ENCODE results near the gene TCF4. TPM values are rescaled to one million over a fixed set of nuclear protein-coding genes. Genes with fewer than 3 reads are reported as not detected.

Gene TCF4
- polyA plus RNA-seq, 1 experiment = 47.3 TPM

DNA sequence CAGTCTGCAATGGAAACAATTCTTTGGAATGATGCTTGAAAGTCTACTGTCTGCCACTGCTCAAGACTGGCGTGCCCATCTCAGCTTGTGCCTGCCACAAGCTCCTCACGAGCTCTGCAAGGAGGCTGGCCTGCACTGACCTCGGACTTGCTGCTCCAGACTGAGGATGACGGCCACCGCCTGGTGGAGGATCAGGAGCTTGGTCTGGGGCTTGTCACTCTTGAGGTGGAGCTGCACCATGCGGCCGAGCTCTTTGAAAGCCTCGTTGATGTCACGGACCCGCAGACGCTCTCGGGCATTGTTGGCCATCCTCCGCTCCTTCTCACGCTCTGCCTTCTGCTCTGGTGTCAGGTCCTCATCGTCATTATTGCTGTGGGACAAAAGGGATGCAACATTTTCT is 359.3 kb downstream of the TCF4 start:
- ChIA-PET CTCF (interaction anchor here (0.8 to 1.2 kb wide), 3 partner anchors 9 to 187 kb away, joined by 3 to 4 read pairs (median 4); no protein-coding TSS in a partner anchor), POLR2A (no interaction called here)
- TF ChIP-seq CTCF (IDR thresholded peaks at IDR 0.05; ENCODE audit: low read depth, low read length) = no peak

DNA sequence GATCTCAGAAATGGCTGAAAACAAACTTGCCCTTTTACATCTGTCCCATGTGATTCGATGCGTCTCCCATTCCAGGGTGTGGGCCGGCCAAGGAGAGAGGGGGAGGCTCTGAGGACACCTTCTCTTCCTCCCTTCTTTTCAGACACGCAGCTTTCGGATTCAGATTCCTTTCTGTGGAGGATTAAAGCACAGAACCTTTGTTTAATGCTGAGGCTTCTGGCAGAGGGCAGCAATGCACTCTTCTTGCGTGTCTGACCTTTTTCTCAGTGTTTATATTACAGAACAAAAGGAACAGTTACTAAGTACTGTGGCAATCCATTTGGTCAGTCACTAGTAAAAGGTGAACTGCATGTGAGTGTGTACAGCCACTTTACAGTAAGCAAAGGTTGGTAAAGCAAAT is 359.8 kb downstream of the TCF4 start:
- H3K27ac ChIP-seq (ENCODE audit: low read depth, low read length) = peak overlapping the region; percentile 69
- peak; percentile 34 for TF ChIP-seq CTCF (IDR thresholded peaks at IDR 0.05; ENCODE audit: low read depth, low read length)
- no peaks in the 10 kb centered on the region for H3K9me3 ChIP-seq (ENCODE audit: control insufficient read depth, insufficient read depth, low read length)
- DNase-seq (ENCODE audit: low read depth, low spot score) = peak; percentile 16
- ChIA-PET CTCF (interaction anchor here (0.5 to 1.2 kb wide), 4 partner anchors 9 to 187 kb away, joined by 3 to 5 read pairs (median 4); no protein-coding TSS in a partner anchor), POLR2A (no interaction called here)
- no peaks in the 10 kb centered on the region for H3K27me3 ChIP-seq (ENCODE audit: control insufficient read depth, insufficient read depth, low read length)
- no peak overlapping the region for H3K4me3 ChIP-seq (ENCODE audit: low read depth, low read length)

More for the DNA sequence above, 359.3 kb downstream of the TCF4 start:
- no peak for DNase-seq (ENCODE audit: low read depth, low spot score)
- Histone ChIP-seq H3K9me3 (ENCODE audit: control insufficient read depth, insufficient read depth, low read length) (no peaks in the 10 kb centered on the region), H3K27ac (ENCODE audit: low read depth, low read length) (peak overlapping the region; percentile 25), H3K27me3 (ENCODE audit: control insufficient read depth, insufficient read depth, low read length) (no peaks in the 10 kb centered on the region), H3K4me3 (ENCODE audit: low read depth, low read length) (no peak overlapping the region)

GRCh38 chr18:55227771-55228170 is 360.2 kb downstream of the TCF4 start:
- Histone ChIP-seq H3K4me3 (ENCODE audit: low read depth, low read length) (no peak overlapping the region), H3K27ac (ENCODE audit: low read depth, low read length) (peak overlapping the region; percentile 69), H3K27me3 (ENCODE audit: control insufficient read depth, insufficient read depth, low read length) (no peaks in the 10 kb centered on the region), H3K9me3 (ENCODE audit: control insufficient read depth, insufficient read depth, low read length) (no peaks in the 10 kb centered on the region)
- ChIA-PET POLR2A (no interaction called here), CTCF (interaction anchor here (0.5 to 1.0 kb wide), 2 partner anchors 45 to 156 kb away, joined by 4 to 5 read pairs; no protein-coding TSS in a partner anchor)
- TF ChIP-seq CTCF (IDR thresholded peaks at IDR 0.05; ENCODE audit: low read depth, low read length) = no peak
- no peak for DNase-seq (ENCODE audit: low read depth, low spot score)

GRCh38 chr18:55226044-55226443 is 361.9 kb downstream of the TCF4 start:
- ChIA-PET CTCF (interaction anchor here (0.6 to 1.3 kb wide), 4 partner anchors 8 to 1300 kb away, joined by 3 to 5 read pairs (median 3); no protein-coding TSS in a partner anchor), POLR2A (no interaction called here)
- H3K9me3 ChIP-seq (ENCODE audit: control insufficient read depth, insufficient read depth, low read length) = no peaks in the 10 kb centered on the region
- DNase-seq (ENCODE audit: low read depth, low spot score) = no peak
- no peak overlapping the region for H3K4me3 ChIP-seq (ENCODE audit: low read depth, low read length)
- H3K27me3 ChIP-seq (ENCODE audit: control insufficient read depth, insufficient read depth, low read length) = no peaks in the 10 kb centered on the region
- TF ChIP-seq CTCF (IDR thresholded peaks at IDR 0.05; ENCODE audit: low read depth, low read length) = no peak
- H3K27ac ChIP-seq (ENCODE audit: low read depth, low read length) = no peak overlapping the region

GRCh38 chr18:55224086-55224625 is 363.8 kb downstream of the TCF4 start:
- POLR2A ChIA-PET = no interaction called here
- TF ChIP-seq CTCF (IDR thresholded peaks at IDR 0.05; ENCODE audit: low read depth, low read length) = no peak
- no peaks in the 10 kb centered on the region for H3K27me3 ChIP-seq (ENCODE audit: control insufficient read depth, insufficient read depth, low read length)

More at GRCh38 chr18:55224086-55224625, 363.8 kb downstream of the TCF4 start:
- H3K9me3 ChIP-seq (ENCODE audit: control insufficient read depth, insufficient read depth, low read length) = no peaks in the 10 kb centered on the region
- H3K27ac ChIP-seq (ENCODE audit: low read depth, low read length) = no peak overlapping the region
- H3K4me3 ChIP-seq (ENCODE audit: low read depth, low read length) = no peak overlapping the region
- DNase-seq (ENCODE audit: low read depth, low spot score) = no peak
- CTCF ChIA-PET = interaction anchor here (0.6 to 1.3 kb wide), 2 partner anchors 10 to 34 kb away, joined by 3 to 8 read pairs; no protein-coding TSS in a partner anchor

All from AG04450 (cell line).